Measurements from ENCODE around the gene ANXA11.

- TF ChIP-seq CTCF (IDR thresholded peaks at IDR 0.05) (no peak), POLR2AphosphoS5 (IDR thresholded peaks at IDR 0.05) (no peak)
These were observed 78.5 kb downstream of the ANXA11 start for GRCh38 chr10:80126876-80127275.

Measured in prostate gland (tissue), 2 donors.